ENCODE measurements around the gene VPS37D. TPM values are rescaled to one million over a fixed set of nuclear protein-coding genes. Genes with fewer than 3 reads are reported as not detected.

Gene VPS37D
- polyA plus RNA-seq, 1 donor (not counting 4 experiments of a cell fraction or from before 2014, with no cell fraction given): 0.81 TPM

- H3K27me3 ChIP-seq (ENCODE audit: control insufficient read depth, extremely low read depth, insufficient read depth, low read length): no peaks in the 10 kb centered on the region
- TF ChIP-seq CTCF (optimal IDR thresholded peaks at IDR 0.05 in 1 of 3, IDR thresholded peaks at IDR 0.05 in 1 of 3, conservative IDR thresholded peaks at IDR 0.05 in 1 of 3; ENCODE audit: extremely low read depth in 1 of 3, insufficient read depth in 2 of 3, low read length in 3 of 3): no peak
- TF ChIP-seq EZH2 (IDR thresholded peaks at IDR 0.05; ENCODE audit: low read length): no peak
- no peaks in the 10 kb centered on the region for H3K9me3 ChIP-seq (ENCODE audit: control insufficient read depth, low read depth, low read length)
- no peak overlapping the region for H2AFZ ChIP-seq (ENCODE audit: control insufficient read depth, low read length)
- dilution Hi-C loops (cut with MboI; ENCODE audit: extremely low pct_ligation_motif_present, low sequenced_read_pairs): no loop called here
- DNase-seq (ENCODE audit: low read depth, low spot score): no peak
- no peak overlapping the region for H3K27ac ChIP-seq (ENCODE audit: control insufficient read depth, insufficient read depth, low read length)
- no peak overlapping the region for H3K9ac ChIP-seq (ENCODE audit: control insufficient read depth, extremely low read depth, insufficient read depth, low read length)
- peaks cover 47% of the 10 kb centered on the region for H4K20me1 ChIP-seq (ENCODE audit: control insufficient read depth, extremely low read depth, insufficient read depth, low read length)
- no peak overlapping the region for H3K4me3 ChIP-seq (ENCODE audit: control insufficient read depth in 2 of 3, extremely low read depth in 1 of 3, insufficient read depth in 2 of 3, low read depth in 1 of 3, low read length in 3 of 3)
- peaks cover 24% of the 10 kb centered on the region for H3K79me2 ChIP-seq (ENCODE audit: control insufficient read depth, insufficient read depth, low read length)
- H3K36me3 ChIP-seq (ENCODE audit: control insufficient read depth in 2 of 2, extremely low read depth in 1 of 2, insufficient read depth in 2 of 2, low read length in 2 of 2): peaks cover 29 to 54% of the 10 kb centered on the region in 2 experiments
- FAIRE-seq: no peak
- H3K9me1 ChIP-seq (ENCODE audit: control insufficient read depth, extremely low read depth, insufficient read depth, low read length): peaks cover 2% of the 10 kb centered on the region
- H3K4me1 ChIP-seq (ENCODE audit: control insufficient read depth, extremely low read depth, insufficient read depth, low read length): peaks cover 34% of the 10 kb centered on the region
- H3K4me2 ChIP-seq (ENCODE audit: control insufficient read depth, extremely low read depth, insufficient read depth, low read depth, low read length): peak overlapping the region; percentile 1
Observed at GRCh38 chr7:73706126-73707044, 38.8 kb downstream of the VPS37D start.

GRCh38 chr7:73707045-73707631 lies 39.5 kb downstream of the VPS37D start:
- no peak for FAIRE-seq
- Histone ChIP-seq H3K4me1 (ENCODE audit: control insufficient read depth, extremely low read depth, insufficient read depth, low read length) (peaks cover 34% of the 10 kb centered on the region), H3K4me3 (ENCODE audit: control insufficient read depth in 2 of 3, extremely low read depth in 1 of 3, insufficient read depth in 2 of 3, low read depth in 1 of 3, low read length in 3 of 3) (no peak overlapping the region), H3K79me2 (ENCODE audit: control insufficient read depth, insufficient read depth, low read length) (peaks cover 32% of the 10 kb centered on the region), H4K20me1 (ENCODE audit: control insufficient read depth, extremely low read depth, insufficient read depth, low read length) (peaks cover 55% of the 10 kb centered on the region), H3K9me3 (ENCODE audit: control insufficient read depth, low read depth, low read length) (no peaks in the 10 kb centered on the region), H3K9ac (ENCODE audit: control insufficient read depth, extremely low read depth, insufficient read depth, low read length) (no peak overlapping the region), H3K27me3 (ENCODE audit: control insufficient read depth, extremely low read depth, insufficient read depth, low read length) (no peaks in the 10 kb centered on the region), H3K9me1 (ENCODE audit: control insufficient read depth, extremely low read depth, insufficient read depth, low read length) (peaks cover 6% of the 10 kb centered on the region), H3K36me3 (ENCODE audit: control insufficient read depth in 2 of 2, extremely low read depth in 1 of 2, insufficient read depth in 2 of 2, low read length in 2 of 2) (peaks cover 25 to 46% of the 10 kb centered on the region in 2 experiments), H3K27ac (ENCODE audit: control insufficient read depth, insufficient read depth, low read length) (no peak overlapping the region), H2AFZ (ENCODE audit: control insufficient read depth, low read length) (no peak overlapping the region), H3K4me2 (ENCODE audit: control insufficient read depth, extremely low read depth, insufficient read depth, low read depth, low read length) (no peak overlapping the region)
- TF ChIP-seq CTCF (optimal IDR thresholded peaks at IDR 0.05 in 1 of 3, IDR thresholded peaks at IDR 0.05 in 1 of 3, conservative IDR thresholded peaks at IDR 0.05 in 1 of 3; ENCODE audit: extremely low read depth in 1 of 3, insufficient read depth in 2 of 3, low read length in 3 of 3) (no peak), EZH2 (IDR thresholded peaks at IDR 0.05; ENCODE audit: low read length) (no peak)
- DNase-seq (ENCODE audit: low read depth, low spot score): no peak
- dilution Hi-C loops (cut with MboI; ENCODE audit: extremely low pct_ligation_motif_present, low sequenced_read_pairs): no loop called here
